CD1c-positive myeloid dendritic cell (primary cell): ENCODE measurements around the gene B3GNT2.
A peak's percentile ranks its signal among the peaks of the same experiment; 100 is the strongest.
"Not testable (repeated sequence)": the region's sequence is repeated elsewhere in the genome, so short reads cannot be mapped to it uniquely, and the experiment has no call there.

Experiments used
- DNase-seq: peaks from one replicate; pipeline ENCODE4 v3.0.0-alpha.2; 2016; ENCODE audit errors: extremely low spot score

B3GNT2 gene

GRCh38 chr2:62185475-62186155 lies 10.3 kb upstream of the B3GNT2 start:
- peak; percentile 20 for DNase-seq

- DNase-seq = peak; percentile 12
Measured at GRCh38 chr2:62186156-62186905, 9.6 kb upstream of the B3GNT2 start.

GRCh38 chr2:62187246-62187645 lies 8.7 kb upstream of the B3GNT2 start:
- no peak for DNase-seq

GRCh38 chr2:62188416-62188815 lies 7.5 kb upstream of the B3GNT2 start:
- DNase-seq = no peak

GRCh38 chr2:62189196-62189595 lies 6.7 kb upstream of the B3GNT2 start:
- no peak for DNase-seq

GRCh38 chr2:62192811-62193210 lies 3.1 kb upstream of the B3GNT2 start:
- DNase-seq = peak; percentile 47

GRCh38 chr2:62194558-62195420 lies 1.1 kb upstream of the B3GNT2 start:
- no peak for DNase-seq

GRCh38 chr2:62196278-62196901 lies 475 bp downstream of the B3GNT2 start:
- peak; percentile 53 for DNase-seq

- DNase-seq = peak; percentile 39
Measured at GRCh38 chr2:62197011-62197924, 1.4 kb downstream of the B3GNT2 start.

GRCh38 chr2:62197925-62198633 lies 2.2 kb downstream of the B3GNT2 start:
- DNase-seq = peak; percentile 61

- DNase-seq = not testable (repeated sequence)
Measured at GRCh38 chr2:62198854-62199253, 2.9 kb downstream of the B3GNT2 start.

GRCh38 chr2:62199392-62200125 lies 3.6 kb downstream of the B3GNT2 start:
- no peak for DNase-seq

GRCh38 chr2:62200291-62200841 lies 4.5 kb downstream of the B3GNT2 start:
- no peak for DNase-seq

- no peak for DNase-seq
Measured at GRCh38 chr2:62200868-62201267, 5.0 kb downstream of the B3GNT2 start.

- no peak for DNase-seq
Measured at GRCh38 chr2:62201307-62201706, 5.4 kb downstream of the B3GNT2 start.

- DNase-seq = peak; percentile 22
Measured at GRCh38 chr2:62202019-62202722, 6.3 kb downstream of the B3GNT2 start.

- no peak for DNase-seq
Measured at GRCh38 chr2:62202729-62203128, 6.8 kb downstream of the B3GNT2 start.

- no peak for DNase-seq
Measured at GRCh38 chr2:62203459-62203858, 7.5 kb downstream of the B3GNT2 start.
